ENCODE measurements around the gene RESF1. TPM values are rescaled to one million over a fixed set of nuclear protein-coding genes. Genes with fewer than 3 reads are reported as not detected.

The RESF1 gene
- total RNA-seq, 1 experiment from 2014 or later: 64.7 TPM

DNA sequence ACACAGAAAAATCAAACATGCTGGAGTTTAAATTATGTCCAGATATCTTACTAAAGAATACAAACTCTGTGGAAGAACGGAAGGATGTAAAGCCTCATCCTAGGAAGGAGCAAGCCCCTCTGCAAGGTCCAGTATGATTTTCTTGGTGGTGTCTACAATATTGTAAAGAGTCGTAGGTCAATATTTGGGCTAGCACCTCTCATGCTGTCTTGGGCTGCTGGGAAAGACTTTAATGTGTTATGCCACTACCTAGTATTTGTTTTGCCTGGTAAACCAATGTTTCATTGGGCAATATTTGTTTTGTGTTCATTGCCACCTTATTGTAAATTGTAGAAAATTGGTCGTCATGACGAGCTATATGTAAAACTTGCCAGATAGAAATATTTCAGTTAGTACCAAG is 26.6 kb downstream of the RESF1 start:
- ChIA-PET RAD21 (ENCODE audit: low non-redundant PET in 1 of 2, low total read pairs in 2 of 2, uncharacterized antibody in 2 of 2, unreplicated experiment in 2 of 2) (no interaction called here), POLR2A (no interaction called here), CTCF (no interaction called here)
- TF ChIP-seq ATF3 (IDR thresholded peaks at IDR 0.05) (no peak), EGR1 (IDR thresholded peaks at IDR 0.05; ENCODE audit: low read depth) (no peak), POLR2A (IDR thresholded peaks at IDR 0.05; ENCODE audit: borderline replicate concordance, extremely low read depth, insufficient read depth, insufficient read length) (no peak), JUND (IDR thresholded peaks at IDR 0.05) (no peak), CEBPB (IDR thresholded peaks at IDR 0.05; ENCODE audit: low read depth) (no peak), YY1 (IDR thresholded peaks at IDR 0.05; ENCODE audit: extremely low read depth, insufficient replicate concordance, low read depth, low read length) (no peak), FOSL1 (IDR thresholded peaks at IDR 0.05; ENCODE audit: low read depth) (no peak), TCF7L2 (IDR thresholded peaks at IDR 0.05; ENCODE audit: borderline replicate concordance, extremely low read depth, insufficient read depth, insufficient read length) (no peak), EZH2phosphoT487 (IDR thresholded peaks at IDR 0.05; ENCODE audit: borderline replicate concordance) (no peak), ZFX (IDR thresholded peaks at IDR 0.05) (no peak), SIN3A (IDR thresholded peaks at IDR 0.05; ENCODE audit: low read depth) (no peak), CBX3 (IDR thresholded peaks at IDR 0.05; ENCODE audit: low read depth) (no peak), SRF (IDR thresholded peaks at IDR 0.05; ENCODE audit: low read depth) (no peak), SP1 (IDR thresholded peaks at IDR 0.05; ENCODE audit: low read depth) (no peak), CTCF (IDR thresholded peaks at IDR 0.05 in 2 of 3, conservative IDR thresholded peaks at IDR 0.05 in 1 of 3; ENCODE audit: borderline replicate concordance in 1 of 3, insufficient read depth in 1 of 3, low read depth in 2 of 3, low read length in 2 of 3) (no peak)
- TF ChIP-seq, protein P1, sequence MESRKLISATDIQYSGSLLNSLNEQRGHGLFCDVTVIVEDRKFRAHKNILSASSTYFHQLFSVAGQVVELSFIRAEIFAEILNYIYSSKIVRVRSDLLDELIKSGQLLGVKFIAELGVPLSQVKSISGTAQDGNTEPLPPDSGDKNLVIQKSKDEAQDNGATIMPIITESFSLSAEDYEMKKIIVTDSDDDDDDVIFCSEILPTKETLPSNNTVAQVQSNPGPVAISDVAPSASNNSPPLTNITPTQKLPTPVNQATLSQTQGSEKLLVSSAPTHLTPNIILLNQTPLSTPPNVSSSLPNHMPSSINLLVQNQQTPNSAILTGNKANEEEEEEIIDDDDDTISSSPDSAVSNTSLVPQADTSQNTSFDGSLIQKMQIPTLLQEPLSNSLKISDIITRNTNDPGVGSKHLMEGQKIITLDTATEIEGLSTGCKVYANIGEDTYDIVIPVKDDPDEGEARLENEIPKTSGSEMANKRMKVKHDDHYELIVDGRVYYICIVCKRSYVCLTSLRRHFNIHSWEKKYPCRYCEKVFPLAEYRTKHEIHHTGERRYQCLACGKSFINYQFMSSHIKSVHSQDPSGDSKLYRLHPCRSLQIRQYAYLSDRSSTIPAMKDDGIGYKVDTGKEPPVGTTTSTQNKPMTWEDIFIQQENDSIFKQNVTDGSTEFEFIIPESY (IDR thresholded peaks at IDR 0.05; ENCODE audit: extremely low read depth, insufficient replicate concordance, low read length): no peak
- ATAC-seq (no peak), DNase-seq (ENCODE audit: low read depth, low spot score) (no peak)
- H3K4me3 ChIP-seq (replicated peaks in 1 of 2; ENCODE audit: low read depth in 1 of 2, low read length in 2 of 2): no peak overlapping the region
- H4K20me1 ChIP-seq (ENCODE audit: insufficient read depth): no peaks in the 10 kb centered on the region
- no peak overlapping the region for H3K27ac ChIP-seq (ENCODE audit: low read depth, low read length)
- peaks cover 9 to 10% of the 10 kb centered on the region in 2 experiments; a peak in 3 of 4 replicates for H3K9me3 ChIP-seq (ENCODE audit: control insufficient read depth in 1 of 2, insufficient read depth in 1 of 2, low read depth in 1 of 2, low read length in 2 of 2)
- BruUV-seq (replicated peaks): no TSS peak
- no peak overlapping the region for H2AFZ ChIP-seq (ENCODE audit: low read depth, low read length, poor library complexity, severe bottlenecking)
- H3K4me2 ChIP-seq (ENCODE audit: low read length): no peak overlapping the region
- H3K79me2 ChIP-seq (ENCODE audit: insufficient read depth, low read length): no peaks in the 10 kb centered on the region; the same call in 1 of the 2 replicates
- H3K9me2 ChIP-seq (ENCODE audit: insufficient read depth): no peaks in the 10 kb centered on the region
- no peaks in the 10 kb centered on the region for H3K4me1 ChIP-seq (ENCODE audit: control insufficient read depth in 1 of 2, insufficient read depth in 2 of 2, low read length in 2 of 2)
- H3K9ac ChIP-seq (ENCODE audit: low read length): no peak overlapping the region
- H3K36me3 ChIP-seq (ENCODE audit: control insufficient read depth in 1 of 2, insufficient read depth in 2 of 2, low read length in 2 of 2): peaks cover 13 to 31% of the 10 kb centered on the region in 2 experiments
- intact Hi-C loops (cut with micrococcal nuclease): no loop called here
- H3K27me3 ChIP-seq (ENCODE audit: insufficient read depth, low read length): no peaks in the 10 kb centered on the region

Data from HCT116 (cell line).